ENCODE data around the gene PPP6R3. TPM values are rescaled to one million over a fixed set of nuclear protein-coding genes. Genes with fewer than 3 reads are reported as not detected.

Gene PPP6R3
- total and polyA plus RNA-seq, 12 donors = 40.2 to 180 (median 89.0) TPM

- Histone ChIP-seq H3K9me3 (replicated peaks in 1 of 3) (no peaks in the 10 kb centered on the region), H3K27ac (no peak overlapping the region), H3K36me3 (replicated peaks in 1 of 2) (peaks cover 0 to 14% of the 10 kb centered on the region in 2 donors), H3K4me1 (replicated peaks in 1 of 2) (no peaks in the 10 kb centered on the region), H3K27me3 (no peaks in the 10 kb centered on the region), H3K4me3 (no peak overlapping the region)
- TF ChIP-seq CTCF (IDR thresholded peaks at IDR 0.05) = no peak
- no peak for TF ChIP-seq POLR2A (IDR thresholded peaks at IDR 0.05)
- DNase-seq = no peak
- 94 to 97% (median 96%) methylated on average over 8 of the region's 8 CpGs for WGBS, 4 donors
- intact Hi-C loops (cut with DNase I) = no loop called here
These were observed 9.8 kb upstream of the PPP6R3 start for GRCh38 chr11:68450711-68451110.

GRCh38 chr11:68454767-68455166 is 5.8 kb upstream of the PPP6R3 start:
- intact Hi-C loops (cut with DNase I) = no loop called here
- Histone ChIP-seq H3K27me3 (no peaks in the 10 kb centered on the region), H3K4me3 (no peak overlapping the region), H3K9me3 (replicated peaks in 1 of 3) (no peaks in the 10 kb centered on the region), H3K36me3 (replicated peaks in 1 of 2) (no peaks in the 10 kb centered on the region), H3K4me1 (replicated peaks in 1 of 2) (no peaks in the 10 kb centered on the region), H3K27ac (no peak overlapping the region)
- TF ChIP-seq CTCF (IDR thresholded peaks at IDR 0.05) (no peak), POLR2A (IDR thresholded peaks at IDR 0.05) (no peak)
- 55 to 74% (median 68%) methylated on average over 6 to 8 of the region's 8 CpGs for WGBS, 4 donors
- DNase-seq = no peak

- H3K36me3 ChIP-seq (replicated peaks in 1 of 2) = no peaks in the 10 kb centered on the region
- TF ChIP-seq POLR2A (IDR thresholded peaks at IDR 0.05) = no peak
- TF ChIP-seq CTCF (IDR thresholded peaks at IDR 0.05) = no peak
- no peaks in the 10 kb centered on the region for H3K4me1 ChIP-seq (replicated peaks in 1 of 2)
- H3K27ac ChIP-seq = no peak overlapping the region
- intact Hi-C loops (cut with DNase I) = no loop called here
- DNase-seq = no peak
- H3K27me3 ChIP-seq = no peaks in the 10 kb centered on the region
- WGBS, 4 donors = 66 to 88% (median 79%) methylated on average over 4 to 8 of the region's 8 CpGs
- H3K4me3 ChIP-seq = no peak overlapping the region
- no peaks in the 10 kb centered on the region for H3K9me3 ChIP-seq (replicated peaks in 1 of 3)
These were observed 5.1 kb upstream of the PPP6R3 start for GRCh38 chr11:68455485-68455884.

- DNase-seq = no peak
- 70 to 88% (median 88%) methylated on average over 3 to 8 of the region's 8 CpGs for WGBS, 4 donors
- H3K9me3 ChIP-seq (replicated peaks in 1 of 3) = no peaks in the 10 kb centered on the region
- intact Hi-C loops (cut with DNase I) = no loop called here
- H3K4me3 ChIP-seq = no peak overlapping the region
- H3K36me3 ChIP-seq (replicated peaks in 1 of 2) = no peaks in the 10 kb centered on the region
- no peak overlapping the region for H3K27ac ChIP-seq
- no peaks in the 10 kb centered on the region for H3K27me3 ChIP-seq
- H3K4me1 ChIP-seq (replicated peaks in 1 of 2) = peaks cover 7% of the 10 kb centered on the region in 2 donors
- TF ChIP-seq CTCF (IDR thresholded peaks at IDR 0.05) = no peak
- TF ChIP-seq POLR2A (IDR thresholded peaks at IDR 0.05) = no peak
These were observed 3.2 kb upstream of the PPP6R3 start for GRCh38 chr11:68457216-68457897.
